Head of caudate nucleus (tissue), 42 donors: Measurements from ENCODE around the gene SORCS2.

Source experiments
- DNase-seq, 42 donors: peaks; one replicate each; pipeline versions ENCODE4 v3.0.0 to v3.0.0-alpha.2; 2020 to 2021; ENCODE audit warnings: mixed read lengths in 7 of 42
- intact Hi-C: fragments of 100-400 bp; cut with DNase I; formaldehyde crosslinking; loops from one replicate; pipeline ENCODE4 v1.15.0; 2022

Gene SORCS2

GRCh38 chr4:7712021-7712671, 519.8 kb downstream of the SORCS2 start:
- no peak for DNase-seq
- intact Hi-C loops: no loop called here

- DNase-seq: no peak
- intact Hi-C loops: no loop called here
These were observed 521.4 kb downstream of the SORCS2 start for GRCh38 chr4:7713757-7714156.

GRCh38 chr4:7714176-7714575, 521.8 kb downstream of the SORCS2 start:
- intact Hi-C loops: no loop called here
- no peak for DNase-seq

GRCh38 chr4:7714738-7715137, 522.4 kb downstream of the SORCS2 start:
- intact Hi-C loops: loop anchor here (5.0 kb wide), 1 partner anchor 252 kb away; no protein-coding TSS in a partner anchor
- DNase-seq: no peak

GRCh38 chr4:7715271-7716009, 523.1 kb downstream of the SORCS2 start:
- DNase-seq: no peak
- intact Hi-C loops: loop anchor here (5.0 kb wide), 1 partner anchor 253 kb away; no protein-coding TSS in a partner anchor

- DNase-seq: no peak
- intact Hi-C loops: loop anchor here (5.0 kb wide), 1 partner anchor 254 kb away; no protein-coding TSS in a partner anchor
These were observed 523.8 kb downstream of the SORCS2 start for GRCh38 chr4:7716010-7716721.

- DNase-seq: no peak
- intact Hi-C loops: loop anchor here (5.0 kb wide), 1 partner anchor 255 kb away; no protein-coding TSS in a partner anchor
These were observed 524.8 kb downstream of the SORCS2 start for GRCh38 chr4:7717161-7717560.

GRCh38 chr4:7717946-7718490, 525.7 kb downstream of the SORCS2 start:
- DNase-seq: no peak
- intact Hi-C loops: loop anchor here (2.0 to 5.0 kb wide), 2 partner anchors 256 to 525 kb away; partner anchors contain the start of gene SORCS2

- intact Hi-C loops: loop anchor here (2.0 to 5.0 kb wide), 2 partner anchors 257 to 527 kb away; partner anchors contain the start of gene SORCS2
- peak; percentile 38 to 90 (median 78) for DNase-seq
These were observed 527.2 kb downstream of the SORCS2 start for GRCh38 chr4:7719354-7720174.

- intact Hi-C loops: no loop called here
- no peak for DNase-seq
These were observed 529.7 kb downstream of the SORCS2 start for GRCh38 chr4:7721984-7722551.

GRCh38 chr4:7722766-7723387, 530.5 kb downstream of the SORCS2 start:
- intact Hi-C loops: no loop called here
- DNase-seq: no peak

GRCh38 chr4:7723625-7724024, 531.3 kb downstream of the SORCS2 start:
- intact Hi-C loops: no loop called here
- DNase-seq: no peak

- intact Hi-C loops: no loop called here
- DNase-seq: peak in 22 of 42 donors; percentile 12 to 82 (median 43)
These were observed 533.6 kb downstream of the SORCS2 start for GRCh38 chr4:7725951-7726350.

GRCh38 chr4:7726665-7727413, 534.5 kb downstream of the SORCS2 start:
- intact Hi-C loops: no loop called here
- DNase-seq: no peak

- DNase-seq: no peak
- intact Hi-C loops: no loop called here
These were observed 535.4 kb downstream of the SORCS2 start for GRCh38 chr4:7727749-7728148.

- no peak for DNase-seq
- intact Hi-C loops: no loop called here
These were observed 539.1 kb downstream of the SORCS2 start for GRCh38 chr4:7731437-7731836.

GRCh38 chr4:7732263-7732662, 539.9 kb downstream of the SORCS2 start:
- DNase-seq: no peak
- intact Hi-C loops: no loop called here
